Hematopoietic multipotent progenitor cell treated with erythropoietin and hydrocortisone succinate and interleukin-3 and kit ligand, for 4 days (in vitro differentiated cells): ENCODE measurements around the gene PPP6R2.

Source experiments
- DNase-seq: peaks from one replicate; pipeline ENCODE4 v3.0.0-alpha.2; 2015

The PPP6R2 gene

GRCh38 chr22:50454556-50455075 is 111.5 kb downstream of the PPP6R2 start:
- no peak for DNase-seq

GRCh38 chr22:50455201-50455600 is 112.1 kb downstream of the PPP6R2 start:
- DNase-seq: no peak

- no peak for DNase-seq
Measured at GRCh38 chr22:50456026-50456425, 112.9 kb downstream of the PPP6R2 start.

- DNase-seq: peak; percentile 33
Measured at GRCh38 chr22:50456466-50457234, 113.5 kb downstream of the PPP6R2 start.

GRCh38 chr22:50459016-50459415 is 115.9 kb downstream of the PPP6R2 start:
- no peak for DNase-seq

- DNase-seq: peak; percentile 38
Measured at GRCh38 chr22:50459496-50460140, 116.5 kb downstream of the PPP6R2 start.

- DNase-seq: no peak
Measured at GRCh38 chr22:50460938-50461337, 117.8 kb downstream of the PPP6R2 start.

DNA sequence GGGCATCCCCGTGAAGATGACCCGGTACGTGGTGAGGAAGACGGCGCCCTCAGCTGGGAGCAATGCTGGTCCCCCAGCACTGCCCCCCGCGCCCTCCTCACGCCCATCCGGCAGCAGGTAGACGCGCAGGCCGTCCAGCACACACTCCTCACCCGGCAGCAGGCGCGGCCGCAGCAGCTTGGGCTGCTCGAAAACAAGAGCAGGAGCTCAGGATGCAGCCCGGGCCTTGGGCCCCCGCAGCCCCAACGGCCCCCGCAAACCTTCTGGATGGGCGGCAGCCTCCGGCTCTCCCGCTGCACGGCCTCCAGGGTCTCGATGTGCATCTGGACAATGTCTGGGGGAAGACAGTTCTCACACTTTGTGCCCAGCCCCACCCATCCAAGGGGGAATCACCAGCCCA is 118.4 kb downstream of the PPP6R2 start:
- DNase-seq: no peak

DNA sequence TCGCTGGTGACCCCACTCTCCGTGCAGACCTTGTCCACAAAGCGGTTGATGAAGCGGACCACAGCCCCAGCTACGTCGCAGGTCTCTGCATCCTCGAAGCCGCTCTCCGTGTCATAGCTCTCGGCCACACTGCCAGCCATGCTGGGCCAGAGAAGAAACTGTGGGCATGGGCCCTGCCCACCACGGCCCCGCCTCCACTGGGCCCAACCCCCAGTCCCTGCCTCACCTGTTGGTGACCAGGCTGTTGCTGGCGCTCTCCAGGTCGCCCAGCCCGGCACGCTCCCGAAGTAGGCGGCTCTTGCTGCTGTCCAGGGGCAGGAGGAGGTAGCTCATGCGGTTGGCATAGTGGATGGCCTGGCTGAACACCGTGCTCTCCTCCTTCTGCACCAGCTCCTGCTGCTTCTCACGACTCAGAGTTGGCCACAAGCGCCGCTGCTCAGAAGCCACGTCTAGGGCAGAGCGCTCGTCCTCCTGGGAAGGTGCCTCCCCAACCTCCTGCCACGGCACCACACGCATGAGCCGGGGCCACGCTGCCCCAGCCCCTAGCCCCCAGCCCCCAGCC is 118.9 kb downstream of the PPP6R2 start:
- DNase-seq: no peak

DNA sequence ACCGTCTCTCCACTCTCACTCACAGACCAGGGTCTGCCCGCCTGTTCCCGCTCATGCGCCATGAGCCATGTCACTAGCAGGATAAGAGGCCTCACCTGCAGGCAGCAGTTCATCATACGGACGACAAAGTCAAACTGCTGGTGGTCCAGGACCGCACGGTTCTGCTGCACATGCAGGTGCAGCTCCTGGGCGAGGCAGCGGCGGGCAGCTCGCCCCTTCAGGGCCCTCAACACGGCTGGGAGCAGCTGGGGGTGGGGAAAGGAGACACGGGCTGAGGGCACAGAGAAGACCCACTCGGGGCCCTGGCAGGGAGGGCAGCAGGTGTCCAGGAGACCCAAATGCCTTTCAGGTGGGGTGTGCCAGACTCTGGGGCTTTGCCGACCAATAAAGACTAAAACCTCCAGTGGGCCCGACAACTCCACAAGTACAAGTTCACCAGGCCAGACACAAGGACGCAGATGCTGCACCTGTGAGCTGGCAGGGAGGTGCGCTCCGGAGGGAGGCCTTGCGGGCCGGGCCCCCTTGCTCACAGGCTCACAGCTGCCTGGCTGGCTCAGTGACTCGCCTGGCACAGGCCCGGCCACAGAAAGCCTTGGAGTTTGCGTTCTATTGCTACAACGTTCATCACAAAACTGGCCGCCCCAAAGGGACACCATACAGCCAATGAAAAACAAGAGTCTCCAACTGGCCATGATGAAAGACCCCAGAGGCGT is 120.2 kb downstream of the PPP6R2 start:
- no peak for DNase-seq

- no peak for DNase-seq
Measured at GRCh38 chr22:50464451-50464850, 121.3 kb downstream of the PPP6R2 start.

GRCh38 chr22:50465066-50465930 is 122.2 kb downstream of the PPP6R2 start:
- DNase-seq: no peak

DNA sequence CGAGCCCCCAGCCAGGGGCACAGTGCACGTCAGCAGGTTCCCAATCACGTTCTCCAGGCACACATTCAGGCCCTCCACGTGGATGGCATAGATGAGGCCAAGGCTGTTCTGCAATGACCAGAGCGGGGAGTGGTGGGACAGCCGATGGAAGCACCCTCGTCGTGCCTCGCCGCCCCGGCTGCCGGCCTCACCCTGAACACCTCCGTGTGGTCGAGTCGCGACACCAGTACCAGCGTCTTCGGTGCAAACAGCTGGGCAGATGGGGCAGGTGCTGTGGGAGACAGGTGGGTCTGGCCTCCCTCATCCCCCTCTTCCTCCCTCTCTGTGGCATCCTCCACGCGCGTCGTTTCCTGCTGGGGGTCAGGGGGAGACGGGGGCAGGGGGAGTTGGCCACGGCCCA is 124.2 kb downstream of the PPP6R2 start:
- DNase-seq: no peak

DNA sequence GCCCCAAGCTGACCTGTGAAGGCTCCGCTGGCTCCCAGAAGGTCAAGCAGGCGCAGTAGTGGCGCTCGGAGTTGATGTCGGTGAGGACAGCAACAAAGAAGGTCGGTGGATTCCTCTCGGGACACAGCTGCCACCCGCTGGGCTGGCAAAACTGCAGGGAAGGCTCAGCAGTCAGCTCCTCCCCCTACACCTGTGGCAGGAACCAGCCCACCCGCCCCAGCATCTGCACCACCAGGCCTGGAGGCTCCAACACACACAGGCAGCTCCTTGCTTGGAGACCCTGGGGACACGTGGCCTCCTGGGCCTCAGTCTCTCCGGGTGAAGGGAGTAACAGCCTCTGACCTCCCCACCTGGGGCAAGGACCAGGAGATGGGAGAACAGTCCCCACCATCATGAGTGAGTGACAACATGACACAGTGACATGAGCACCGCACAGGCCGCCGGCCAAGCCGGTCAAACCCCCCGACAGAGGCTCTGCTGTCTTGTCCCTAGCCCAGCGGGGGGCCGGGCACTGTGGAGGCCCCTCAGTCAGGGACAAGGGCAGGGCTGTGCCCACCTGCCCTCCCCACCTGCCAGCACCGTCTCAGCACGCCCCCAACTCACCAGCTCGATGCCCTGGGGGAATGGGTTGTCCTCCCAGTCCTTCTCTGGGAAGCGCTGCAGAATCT is 124.8 kb downstream of the PPP6R2 start:
- DNase-seq: no peak

GRCh38 chr22:50468626-50469025 is 125.5 kb downstream of the PPP6R2 start:
- no peak for DNase-seq

GRCh38 chr22:50469377-50470305 is 126.5 kb downstream of the PPP6R2 start:
- peak; percentile 95 for DNase-seq

- DNase-seq: no peak
Measured at GRCh38 chr22:50470491-50470890, 127.4 kb downstream of the PPP6R2 start.

GRCh38 chr22:50471197-50471847 is 128.2 kb downstream of the PPP6R2 start:
- DNase-seq: no peak

GRCh38 chr22:50471962-50472361 is 128.8 kb downstream of the PPP6R2 start:
- DNase-seq: no peak

DNA sequence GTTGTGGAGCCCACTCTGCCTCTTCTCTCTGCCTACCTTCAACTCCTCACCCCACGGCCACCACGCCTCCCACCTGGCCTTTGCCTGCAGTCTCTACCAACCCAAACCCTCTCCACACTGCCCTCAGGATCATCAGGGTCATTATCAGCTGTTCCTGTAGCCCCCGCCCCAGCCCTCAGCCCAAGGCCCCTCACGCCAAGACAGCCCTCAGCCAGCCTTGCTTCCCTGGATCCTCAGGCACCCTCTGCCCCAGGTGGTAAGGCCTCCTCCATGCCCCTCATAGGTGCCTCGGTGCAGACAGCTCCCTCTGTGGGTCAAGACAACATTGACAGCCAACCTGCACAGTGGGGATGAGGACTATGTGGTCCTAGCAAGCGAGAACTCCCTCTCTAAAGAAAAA is 130.0 kb downstream of the PPP6R2 start:
- peak; percentile 67 for DNase-seq
